Activated CD4-positive, alpha-beta T cell treated with anti-CD3 and anti-CD28 coated beads, Interleukin-10, Interleukin-2, amounts not matched to agents 100 ng/mL and 50 ng/mL, durations not matched to agents 16 hours and 8 hours (primary cell): Measurements from ENCODE around the gene IDNK.
"Not testable (repeated sequence)": the region's sequence is repeated elsewhere in the genome, so short reads cannot be mapped to it uniquely, and the experiment has no call there.

Source experiments
- DNase-seq: peaks from one replicate; pipeline ENCODE4 v3.0.0-alpha.2; 2020

Gene IDNK

DNA sequence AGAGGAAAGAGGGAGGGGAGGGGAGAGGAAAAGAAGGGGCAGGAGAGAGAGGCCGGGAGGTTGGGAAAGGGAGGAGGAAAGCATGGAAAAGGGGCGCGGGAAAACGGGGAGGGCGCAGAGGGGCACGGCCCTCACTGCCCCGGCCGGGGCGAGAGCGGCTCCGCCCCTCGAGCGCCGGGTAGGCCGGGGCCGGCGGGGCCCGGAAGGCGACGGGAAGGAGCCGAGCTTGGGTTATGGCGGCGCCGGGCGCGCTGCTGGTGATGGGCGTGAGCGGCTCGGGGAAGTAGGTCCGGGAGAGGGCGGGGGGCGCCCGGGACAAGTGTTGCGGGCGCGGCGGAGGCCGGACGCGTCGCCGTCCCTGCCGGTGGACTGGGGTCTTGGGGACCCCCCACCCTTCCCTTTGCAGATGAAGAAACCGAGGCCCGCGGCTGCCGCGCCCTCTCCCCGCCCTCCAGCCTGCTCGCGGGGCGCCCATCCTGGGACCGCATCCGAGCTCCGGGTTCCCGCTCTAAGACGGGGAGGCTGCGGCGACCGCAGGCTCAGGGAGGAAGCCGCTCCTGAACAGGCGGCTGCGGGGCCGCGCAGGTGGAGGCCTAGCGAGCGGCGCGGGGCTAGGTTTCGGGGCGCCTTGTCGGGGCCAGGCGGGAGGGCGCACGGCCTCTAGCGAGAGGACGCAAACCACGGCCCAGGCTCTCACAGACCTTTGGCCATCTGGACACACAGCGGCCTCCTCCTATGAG lies at the start of gene IDNK:
Gene IDNK, plus strand, starts transcription at position 205 of the 740 bp plus-strand sequence. Its CDS starts 29 bp downstream, at position 234.
- DNase-seq, result peak; percentile 65

DNA sequence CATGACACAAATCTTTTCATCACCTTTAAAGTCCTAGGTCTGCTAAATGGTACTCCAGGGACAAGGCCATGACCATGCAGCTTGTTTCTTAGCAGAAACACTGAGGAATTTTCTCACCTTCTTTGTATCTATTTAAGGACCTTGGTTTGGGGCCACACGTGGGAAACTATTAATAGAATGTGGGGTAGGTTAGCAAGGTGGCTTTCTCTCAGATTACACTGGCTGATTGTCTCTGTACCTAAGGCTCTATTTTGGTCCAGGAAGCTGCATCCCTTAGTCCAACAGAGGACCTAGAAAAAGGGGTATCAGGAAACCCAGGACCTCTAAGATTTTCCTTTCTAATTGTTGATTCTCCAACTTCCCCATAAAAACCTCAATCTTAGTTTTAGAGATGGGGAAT lies 48.5 kb upstream of the IDNK start:
- DNase-seq, result no peak

DNA sequence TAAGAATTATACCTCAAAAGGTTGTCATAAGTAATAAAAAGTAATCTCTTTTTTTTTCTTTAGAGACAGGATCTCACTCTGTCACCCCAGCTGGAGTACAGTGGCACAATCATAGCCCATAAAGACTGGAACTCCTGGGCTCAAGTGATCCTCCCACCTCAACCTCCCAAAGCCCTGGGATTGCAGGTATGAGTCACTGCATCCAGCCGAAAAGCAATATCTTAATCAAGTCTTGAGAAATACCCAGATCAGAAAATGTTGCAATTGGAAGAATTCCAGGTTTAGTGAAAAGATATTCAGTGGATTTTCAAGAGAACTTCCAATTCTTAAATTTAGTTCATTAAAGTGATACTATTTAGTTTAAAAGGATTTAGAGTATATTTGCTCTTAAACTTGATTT lies 40.9 kb upstream of the IDNK start:
- DNase-seq, result no peak

DNA sequence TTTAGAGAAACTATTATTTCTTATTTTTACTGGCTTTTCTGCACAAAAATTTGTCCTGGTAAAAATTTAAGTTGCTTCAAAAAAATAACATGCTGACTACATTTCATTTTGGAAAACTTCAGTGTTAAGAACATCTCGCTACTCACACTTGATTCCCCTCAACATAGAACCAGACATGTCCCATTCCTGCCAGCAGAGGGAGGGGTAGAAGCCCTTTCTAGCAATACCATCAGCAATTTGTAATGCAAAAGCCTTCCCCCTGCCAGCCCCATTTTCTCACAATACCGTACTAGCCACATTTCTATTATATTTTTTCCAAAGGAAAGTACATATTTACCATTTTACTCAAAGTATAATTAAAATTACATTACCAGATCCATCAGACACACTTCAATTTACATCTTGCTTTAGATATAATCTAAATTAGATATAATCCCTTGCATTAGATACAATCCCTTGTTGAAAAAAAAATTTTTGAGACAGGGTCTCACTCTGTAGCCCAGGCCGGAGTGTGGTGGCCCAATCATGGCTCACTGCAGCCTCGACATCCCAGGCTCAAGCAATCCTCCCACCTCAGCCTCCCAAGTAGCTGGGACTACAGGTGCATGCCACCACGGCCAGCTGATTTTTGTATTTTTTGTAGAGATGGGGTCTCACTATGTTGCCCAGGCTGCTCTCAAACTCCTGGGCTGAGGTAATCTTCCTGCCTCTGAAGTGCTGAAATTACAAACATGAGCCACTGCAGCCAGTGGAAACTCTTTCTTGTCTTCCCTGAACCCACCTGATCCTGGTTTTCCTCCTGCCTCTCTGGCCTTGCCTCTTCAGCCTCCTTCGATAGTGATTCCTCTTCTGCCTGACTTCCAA lies 39.6 kb upstream of the IDNK start:
- peak; percentile 32 for DNase-seq

DNA sequence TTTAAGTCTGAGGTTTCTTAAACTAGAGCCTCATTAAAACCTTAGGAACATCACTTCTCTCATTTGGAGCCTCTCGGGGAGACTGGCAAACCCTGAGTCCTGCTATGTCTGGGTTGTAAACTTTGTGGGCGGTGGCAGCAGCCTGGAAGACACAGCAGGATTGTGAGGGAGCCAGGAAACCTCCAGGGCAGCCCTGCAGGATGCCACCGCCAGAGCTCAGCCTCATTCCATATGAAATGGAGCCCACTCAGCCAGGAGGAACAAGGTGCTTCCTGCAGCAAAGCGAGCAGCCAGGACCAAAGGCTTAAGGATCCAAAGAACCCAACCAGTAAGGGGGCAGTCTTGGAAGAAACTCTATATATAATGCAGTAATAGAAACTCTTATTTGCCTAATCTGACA lies 37.9 kb upstream of the IDNK start:
- DNase-seq, result no peak

DNA sequence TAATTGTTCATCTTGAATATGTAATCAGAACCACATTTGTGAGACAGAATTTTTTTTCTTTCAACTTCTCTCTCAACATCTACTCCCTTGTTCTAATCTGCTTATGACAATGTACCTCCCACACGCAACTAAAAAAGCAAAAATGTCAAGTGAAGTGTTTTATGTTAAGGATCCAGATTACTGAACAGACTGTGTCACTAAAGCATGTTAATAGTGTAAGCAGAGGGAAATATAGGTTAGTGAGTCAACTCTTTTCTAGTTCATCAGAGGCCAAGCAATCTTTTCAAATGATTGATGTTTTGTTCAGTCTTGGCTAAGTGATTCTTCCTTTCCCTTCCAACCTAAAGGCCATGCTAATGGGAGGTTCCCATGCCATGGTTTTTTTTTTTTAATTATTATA lies 34.7 kb upstream of the IDNK start:
- no peak for DNase-seq

DNA sequence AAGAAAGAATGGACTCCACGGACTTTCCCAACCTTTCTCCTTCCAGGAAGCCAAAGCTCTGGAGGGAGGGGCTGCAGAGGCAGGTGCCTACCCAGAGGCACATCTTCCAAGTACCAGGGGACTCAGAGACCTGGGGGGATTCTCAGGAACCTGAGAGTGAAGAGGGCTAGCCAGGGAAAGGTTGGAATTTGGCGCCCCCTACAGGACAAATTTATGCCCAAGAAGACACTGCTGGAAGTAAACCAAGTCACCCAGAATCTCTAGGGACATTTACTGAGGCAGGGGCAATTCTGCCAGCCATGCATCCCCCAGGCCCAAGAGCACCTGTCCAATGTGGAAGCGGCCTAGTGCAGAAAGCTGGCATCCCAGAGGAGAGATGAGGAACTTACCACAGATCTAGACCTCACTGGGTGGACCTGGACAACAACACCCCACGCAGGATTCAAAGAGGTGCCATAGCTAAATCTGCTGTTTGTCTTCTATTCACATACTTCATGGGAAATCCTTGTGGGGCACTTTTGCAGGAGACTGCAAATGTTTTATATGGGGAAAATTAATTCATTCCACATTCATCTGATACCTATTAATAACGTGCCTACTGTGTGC lies 25.9 kb upstream of the IDNK start:
- peak; percentile 51 for DNase-seq

DNA sequence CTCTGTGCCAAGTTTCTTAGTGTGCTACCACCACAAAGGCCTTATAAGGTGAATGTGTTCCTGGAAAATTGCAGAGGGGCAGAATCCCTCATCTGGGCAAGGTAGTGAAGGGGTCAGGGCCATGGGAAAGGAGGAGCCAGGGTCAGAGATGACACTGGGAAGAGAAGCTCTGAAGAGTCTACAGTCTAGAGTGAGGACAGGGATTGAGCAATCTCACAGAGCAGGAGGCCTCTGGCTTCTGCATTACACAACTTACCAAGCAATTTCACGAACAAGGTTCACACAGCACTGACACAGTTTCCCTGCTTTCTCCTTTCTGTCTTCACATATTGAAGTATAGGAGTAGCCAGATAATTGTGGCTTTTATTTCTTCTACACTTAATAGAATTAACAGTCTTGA lies 24.5 kb upstream of the IDNK start:
- no peak for DNase-seq

DNA sequence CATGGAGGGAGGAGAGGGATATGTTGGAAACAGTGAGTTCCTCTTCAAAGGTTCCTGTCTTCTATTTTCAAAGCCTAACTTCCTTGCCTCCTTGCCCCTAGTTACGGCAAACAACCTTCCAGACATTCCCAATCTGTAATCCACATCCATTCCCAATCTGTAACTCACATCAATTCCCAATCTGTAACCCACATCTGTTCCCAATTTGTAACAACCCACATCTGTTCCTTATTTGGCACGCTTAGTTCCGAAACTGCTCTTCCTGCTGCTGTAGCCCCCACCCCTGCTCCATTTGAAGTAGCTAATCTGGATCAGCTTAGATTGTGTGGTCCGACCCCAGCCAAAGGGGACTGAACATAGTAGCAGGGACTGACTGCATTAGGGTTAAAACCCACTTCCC lies 23.9 kb upstream of the IDNK start:
- no peak for DNase-seq

DNA sequence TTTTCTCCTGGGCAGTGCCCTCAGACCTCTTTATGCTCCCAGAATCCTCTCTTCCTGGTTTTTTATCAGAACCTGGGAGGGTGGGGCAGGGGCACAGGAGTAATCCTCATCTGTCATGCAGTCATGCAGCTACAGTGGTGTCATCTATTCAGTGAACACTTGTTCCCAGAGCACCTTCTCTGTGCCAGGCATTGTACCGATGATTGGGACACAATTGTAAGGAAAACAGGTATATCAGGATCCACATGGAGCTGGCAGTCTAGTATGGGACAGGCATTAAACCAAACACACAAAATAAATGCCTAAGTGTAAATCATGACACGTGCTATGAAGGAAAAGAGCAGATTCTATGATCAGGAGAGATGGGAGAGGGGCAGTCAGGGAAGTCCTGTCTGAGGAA lies 21.5 kb upstream of the IDNK start:
- no peak for DNase-seq

DNA sequence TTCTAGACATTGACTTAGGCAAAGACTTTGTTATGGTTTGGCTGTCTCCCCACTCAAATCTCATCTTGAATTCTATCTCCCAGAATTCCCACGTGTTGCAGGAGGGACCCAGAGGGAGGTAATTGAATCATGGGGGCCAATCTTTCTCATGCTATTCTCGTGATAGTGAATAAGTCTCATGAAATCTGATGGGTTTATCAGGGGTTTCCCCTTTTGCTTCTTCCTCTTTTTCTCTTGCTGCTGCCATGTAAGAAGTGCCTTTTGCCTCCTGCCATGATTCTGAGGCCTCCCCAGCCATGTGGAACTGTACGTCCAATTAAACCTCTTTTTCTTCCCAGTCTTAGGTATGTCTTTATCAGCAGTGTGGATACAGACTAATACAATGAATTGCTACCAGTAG lies 15.3 kb upstream of the IDNK start:
- not testable (repeated sequence) for DNase-seq

DNA sequence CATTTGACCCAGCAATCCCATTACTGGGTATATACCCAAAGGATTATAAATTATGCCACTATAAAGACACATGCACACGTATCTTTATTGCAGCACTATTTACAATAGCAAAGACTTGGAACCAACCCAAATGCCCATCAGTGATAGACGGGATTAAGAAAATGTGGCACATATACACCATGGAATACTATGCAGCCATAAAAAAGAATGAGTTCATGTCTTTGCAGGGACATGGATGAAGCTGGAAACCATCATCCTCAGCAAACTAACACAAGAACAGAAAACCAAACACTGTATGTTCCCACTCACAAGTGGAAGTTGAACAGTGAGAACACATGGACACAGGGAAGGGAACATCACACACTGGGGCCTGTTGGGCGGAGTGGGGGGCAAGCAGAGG lies 9.6 kb upstream of the IDNK start:
- not testable (repeated sequence) for DNase-seq

DNA sequence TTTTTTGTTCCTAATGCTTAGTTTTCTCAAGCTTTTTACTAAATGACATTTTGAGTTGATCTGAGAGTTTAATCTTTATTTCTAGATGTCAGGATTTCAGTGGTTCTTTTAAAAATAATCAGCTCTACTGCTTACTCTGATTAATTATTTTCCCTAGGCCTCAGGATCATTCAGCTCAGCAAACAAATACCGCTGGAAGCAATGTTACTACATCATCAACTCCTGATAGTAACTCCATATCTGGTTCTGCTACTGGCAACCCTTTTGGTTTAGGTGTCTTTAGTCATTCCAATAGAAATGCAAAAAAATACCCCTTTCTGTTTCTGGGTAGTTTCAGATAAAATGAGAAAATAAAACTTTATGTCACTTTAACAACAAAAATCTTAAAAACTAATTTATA lies 5.6 kb upstream of the IDNK start:
- DNase-seq, result no peak

DNA sequence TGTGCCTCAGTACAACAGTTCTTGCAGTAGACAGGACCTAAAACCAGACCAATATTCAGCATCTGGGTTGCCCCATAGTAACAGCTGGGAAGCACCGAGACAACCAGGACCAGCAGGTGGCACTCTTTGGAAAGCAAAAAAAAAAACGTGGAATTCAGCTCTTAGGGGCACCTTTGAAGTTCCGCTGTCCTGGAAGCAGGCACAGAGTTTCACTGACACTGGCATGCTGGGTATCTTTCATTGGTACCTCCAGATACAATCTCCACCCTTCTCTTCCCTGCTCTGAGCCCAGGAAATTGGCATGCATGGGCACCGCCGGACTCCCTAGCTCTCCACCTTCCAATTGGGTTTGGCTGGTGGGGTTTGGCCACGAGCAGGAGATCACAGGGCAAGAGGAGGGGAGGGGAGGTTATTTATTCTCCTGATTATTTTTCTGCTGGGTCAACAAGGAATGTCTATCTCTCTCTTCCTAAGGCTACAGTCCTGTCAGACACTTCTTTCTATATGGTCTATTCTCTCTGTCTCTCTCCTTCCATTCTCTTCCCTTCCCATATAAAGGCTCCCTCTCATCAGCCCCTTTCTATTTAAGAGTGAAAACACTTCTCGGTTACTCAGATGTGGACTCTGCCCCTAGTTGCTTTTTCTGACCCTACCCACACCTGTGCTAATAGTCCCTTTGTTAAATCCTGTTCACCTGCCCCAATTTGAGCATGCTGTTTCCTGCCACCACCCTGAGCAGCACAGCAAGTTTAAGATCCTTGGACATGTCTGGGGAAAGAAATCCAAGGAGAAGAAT lies 1.9 kb upstream of the IDNK start:
- peak; percentile 38 for DNase-seq

DNA sequence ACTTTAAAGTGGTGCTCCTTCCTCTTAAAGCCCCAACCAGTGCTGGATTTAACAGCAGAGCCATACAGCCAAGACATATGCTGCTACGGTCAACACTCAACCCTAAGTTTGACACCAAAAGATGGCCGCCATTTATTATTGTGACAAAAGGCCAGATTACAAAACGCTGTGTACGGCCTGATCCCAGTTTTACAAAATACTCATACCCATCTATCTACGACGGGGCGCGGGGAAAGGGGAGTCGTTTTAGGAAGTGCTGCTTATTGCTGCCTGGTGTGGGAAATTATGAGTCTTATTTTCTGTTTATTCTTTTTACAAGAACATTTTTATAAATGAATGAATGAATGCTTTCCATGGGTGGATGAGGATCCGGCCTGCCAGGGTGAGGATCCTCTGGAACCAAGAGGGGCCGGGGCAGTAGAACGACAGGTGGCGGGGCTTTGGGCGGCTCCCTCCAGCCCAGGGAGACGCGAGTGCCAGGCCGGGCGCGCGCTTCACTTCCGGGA lies 457 bp upstream of the IDNK start:
- peak; percentile 74 for DNase-seq

DNA sequence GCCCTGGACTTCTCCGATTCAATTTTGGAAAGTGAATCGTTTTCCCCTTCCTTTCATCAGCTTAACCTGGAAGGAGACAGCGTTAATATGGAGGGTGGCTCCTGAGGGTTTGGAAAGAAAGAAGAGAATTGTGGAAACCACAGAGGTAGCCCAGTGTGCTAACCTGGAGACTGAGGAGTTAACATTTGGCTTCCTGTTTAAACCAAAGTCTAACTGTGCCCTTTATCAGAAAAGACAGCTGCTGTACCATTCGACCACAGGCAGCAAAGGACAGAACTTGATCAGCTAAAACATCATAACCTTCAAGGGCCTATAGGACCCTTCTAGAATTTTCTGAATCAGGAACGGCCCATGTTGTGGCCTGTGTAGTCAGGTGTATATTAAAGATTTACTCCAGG lies 735 bp downstream of the IDNK start:
- DNase-seq, result peak; percentile 31

DNA sequence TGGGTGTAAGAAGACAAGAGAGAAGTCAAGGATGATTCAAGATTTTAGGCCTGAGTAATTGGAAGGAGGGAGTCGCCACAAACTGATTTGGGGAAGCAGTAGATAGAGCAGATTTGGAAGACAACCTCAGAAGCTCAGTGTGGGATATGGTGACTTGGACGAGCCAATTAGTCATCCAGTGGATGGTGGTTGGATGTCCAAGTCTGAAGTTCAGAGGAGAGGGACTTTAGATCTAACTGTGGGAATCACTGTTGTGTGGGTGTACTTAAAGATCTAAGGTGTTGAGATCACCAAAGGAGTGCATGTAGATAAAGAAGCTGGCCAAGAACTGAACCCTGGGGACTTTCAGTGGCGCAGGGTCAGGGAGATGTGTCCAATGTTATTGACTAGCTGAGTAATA lies 2.2 kb downstream of the IDNK start:
- DNase-seq, result no peak

DNA sequence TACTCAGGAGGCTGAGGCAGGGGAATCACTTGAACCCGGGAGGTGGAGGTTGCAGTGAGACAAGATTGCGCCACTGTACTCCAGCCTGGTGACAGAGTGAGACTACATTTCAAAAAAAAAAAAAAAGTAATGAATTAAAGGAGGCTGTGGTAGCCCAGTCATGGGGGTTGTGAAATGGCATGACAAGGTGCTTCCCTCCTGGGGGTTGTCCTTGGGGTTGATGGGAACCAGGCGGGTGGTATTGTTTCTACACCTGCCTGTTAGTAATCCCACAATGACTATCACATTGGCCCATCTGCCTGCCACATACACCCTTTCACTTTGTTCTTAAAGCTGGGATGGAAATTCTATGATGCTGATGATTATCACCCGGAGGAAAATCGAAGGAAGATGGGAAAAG lies 5.6 kb downstream of the IDNK start:
- no peak for DNase-seq

DNA sequence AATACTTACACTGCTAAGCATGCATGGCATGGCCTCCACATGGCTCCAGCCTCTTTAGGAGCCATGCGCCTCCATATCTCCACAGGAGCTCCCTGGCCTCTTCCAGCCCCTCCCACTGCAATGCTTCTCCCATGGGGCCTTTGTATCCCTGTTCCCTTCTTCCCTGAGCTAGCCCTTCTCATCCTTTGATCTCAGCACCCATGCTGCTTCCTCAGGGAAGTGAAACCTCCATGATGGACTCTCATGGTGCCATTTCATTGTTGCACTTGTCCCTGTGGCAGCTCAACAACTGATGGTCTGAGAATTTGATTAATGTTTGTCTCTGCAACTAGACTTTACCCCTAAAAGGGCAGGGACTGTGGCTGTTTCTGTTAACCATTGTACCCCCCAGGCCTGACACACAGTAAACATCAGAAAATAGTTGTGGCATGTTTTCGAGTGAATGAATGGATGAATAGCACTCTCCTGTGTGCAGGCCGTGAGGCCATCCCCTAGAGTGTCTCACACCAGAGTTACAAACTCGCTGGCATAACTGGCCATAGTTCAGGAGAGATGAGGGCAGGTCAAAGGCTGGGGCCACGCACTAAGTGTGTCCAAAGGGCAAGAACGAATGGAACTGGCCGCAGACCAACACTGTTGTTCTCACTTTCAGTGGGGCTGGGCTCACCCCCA lies 6.6 kb downstream of the IDNK start:
- no peak for DNase-seq

DNA sequence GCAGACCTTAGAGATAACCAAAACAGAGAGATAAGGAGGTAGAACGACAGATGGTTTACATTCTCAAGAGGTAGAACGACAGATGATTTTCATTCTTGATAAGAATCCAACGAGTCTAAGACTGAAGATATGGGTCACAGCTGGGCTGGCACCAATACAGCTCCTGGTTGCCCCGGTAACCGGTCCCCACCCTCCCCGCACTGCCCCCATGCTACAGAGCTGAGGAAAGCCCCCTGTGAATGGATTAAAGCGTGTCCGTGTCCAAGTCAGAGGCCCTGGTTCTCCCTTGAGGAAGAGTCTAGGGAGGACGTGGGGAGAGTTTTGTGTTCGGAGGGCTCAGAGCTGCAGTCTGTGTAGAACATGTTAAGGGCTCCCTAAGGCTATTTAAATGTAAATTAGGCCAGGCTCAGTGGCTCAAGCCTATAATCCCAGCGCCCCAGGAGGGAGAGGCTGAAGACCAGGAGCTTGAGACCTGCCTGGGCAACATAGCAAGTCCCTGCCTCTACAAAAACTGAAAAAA lies 8.1 kb downstream of the IDNK start:
- no peak for DNase-seq

DNA sequence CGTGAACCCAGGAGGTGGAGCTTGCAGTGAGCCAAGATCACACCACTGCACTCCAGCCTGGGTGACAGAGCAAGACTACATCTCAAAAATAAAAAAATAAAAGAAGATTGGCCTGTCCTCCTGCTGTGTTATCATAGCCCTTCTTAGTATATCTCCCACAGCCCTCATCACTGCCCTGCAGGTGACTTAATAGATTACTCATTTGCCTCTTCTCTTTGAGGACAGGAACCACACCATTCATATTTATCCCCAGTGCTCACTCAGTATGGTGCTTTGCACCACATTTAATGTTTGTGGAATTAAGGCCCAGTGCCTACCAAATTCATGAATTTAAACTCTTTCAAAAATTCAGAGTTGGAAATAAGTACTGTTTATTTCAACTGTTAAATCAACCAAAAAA lies 10.3 kb downstream of the IDNK start:
- DNase-seq, result no peak

DNA sequence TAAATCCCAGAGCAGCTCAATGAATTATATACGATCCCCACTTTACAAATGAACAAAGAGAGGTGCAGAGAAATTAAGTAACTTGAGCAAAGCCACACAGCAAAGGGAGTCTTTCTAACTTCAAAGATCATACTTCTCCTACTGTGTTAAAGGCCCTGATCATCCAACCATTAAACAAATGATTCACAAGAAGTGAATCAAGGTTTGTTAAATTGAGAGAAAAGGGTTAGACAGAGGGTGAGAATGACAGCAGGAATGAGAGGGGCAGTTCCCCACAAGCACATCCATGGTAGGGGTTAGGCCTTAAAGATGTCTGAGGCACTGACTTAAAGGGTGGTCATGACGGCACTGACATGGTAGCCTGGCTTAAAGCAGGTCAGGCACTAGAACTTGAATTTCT lies 10.7 kb downstream of the IDNK start:
- no peak for DNase-seq
